SU-DHL-6 (cell line): ENCODE data around the gene PXMP4.

Source experiments
- H2AFZ ChIP-seq: fragments of 200-600 bp; sonication (generic); 2 replicates; pipeline ENCODE4 v1.6.1; 2014; ENCODE audit warnings: low read depth, mild to moderate bottlenecking, moderate library complexity, mixed read lengths, antibody characterized with exemption, low read length; ENCODE audit not compliant: severe bottlenecking
- H3F3A ChIP-seq: fragments of 200-600 bp; shearing (Covaris generic); 2 replicates; pipeline ENCODE4 v1.6.0; 2016; ENCODE audit warnings: antibody characterized with exemption, mild to moderate bottlenecking; ENCODE audit not compliant: insufficient read depth
- H3K27ac ChIP-seq: fragments of 200-600 bp; sonication (generic); 2 replicates; pipeline ENCODE4 v1.5.1; 2016; ENCODE audit warnings: low read depth, mild to moderate bottlenecking, low read length, moderate library complexity, mixed read lengths
- H3K27me3 ChIP-seq: fragments of 200-600 bp; sonication (generic), shearing (Covaris generic); 2 replicates; pipeline ENCODE4 v1.6.0; 2014; ENCODE audit warnings: mild to moderate bottlenecking, low read length
- H3K36me3 ChIP-seq: fragments of 200-600 bp; sonication (generic); 2 replicates; pipeline ENCODE4 v1.6.1; 2014; ENCODE audit warnings: mild to moderate bottlenecking, low read length, mixed read lengths
- H3K4me2 ChIP-seq: fragments of 300-600, 200-600 bp; shearing (Covaris generic), sonication (generic); 2 replicates; pipeline ENCODE4 v1.6.0; 2014; ENCODE audit warnings: low read length, low read depth, mild to moderate bottlenecking; ENCODE audit not compliant: poor library complexity, severe bottlenecking
- H3K4me3 ChIP-seq: fragments of 200-600 bp; sonication (generic); 2 replicates; pipeline ENCODE4 v1.5.1; 2014; ENCODE audit warnings: antibody characterized with exemption, low read length, mild to moderate bottlenecking, mixed read lengths; ENCODE audit not compliant: insufficient read depth, poor library complexity, severe bottlenecking
- H3K79me2 ChIP-seq: fragments of 200-600 bp; sonication (generic); 2 replicates; pipeline ENCODE4 v1.6.1; 2014; ENCODE audit warnings: mild to moderate bottlenecking, low read length, moderate library complexity; ENCODE audit not compliant: insufficient read depth
- H3K9ac ChIP-seq: fragments of 200-600 bp; sonication (generic); 2 replicates; pipeline ENCODE4 v1.7.0; 2014; ENCODE audit warnings: mild to moderate bottlenecking, low read length
- H3K9me2 ChIP-seq: fragments of 200-600 bp; sonication (generic); replicated peaks from 2 replicates; pipeline ENCODE4 v1.6.1; 2014; ENCODE audit warnings: low read length; ENCODE audit not compliant: insufficient read depth
- H3K9me3 ChIP-seq: fragments of 200-600 bp; sonication (generic); 2 replicates; pipeline ENCODE4 v1.6.1; 2014; ENCODE audit warnings: low read length, mixed read lengths; ENCODE audit not compliant: insufficient read depth
- H4K20me1 ChIP-seq: fragments of 200-600 bp; sonication (generic); 2 replicates; pipeline ENCODE4 v1.6.1; 2014; ENCODE audit warnings: low read depth, mild to moderate bottlenecking, antibody characterized with exemption, low read length, moderate library complexity, mixed read lengths
- CTCF ChIP-seq: fragments of 200-600 bp; sonication (generic); IDR thresholded peaks from one replicate; pipeline ENCODE4 v1.5.1; 2017; ENCODE audit warnings: antibody characterized with exemption, mild to moderate bottlenecking, low read length, moderate library complexity; ENCODE audit not compliant: insufficient read depth, poor library complexity, severe bottlenecking
- EZH2phosphoT487 ChIP-seq: fragments of 200-600 bp; sonication (generic), shearing (Covaris generic); conservative IDR thresholded peaks from 2 replicates; pipeline ENCODE4 v1.6.1; 2018; ENCODE audit warnings: mild to moderate bottlenecking, antibody characterized with exemption, low read length, moderate library complexity, mixed read lengths

The PXMP4 gene

GRCh38 chr20:33746325-33746998 lies 26.4 kb upstream of the PXMP4 start:
- Histone ChIP-seq H3K36me3 (no peaks in the 10 kb centered on the region), H3K27ac (no peak overlapping the region), H2AFZ (no peak overlapping the region), H3K4me2 (no peak overlapping the region), H4K20me1 (no peaks in the 10 kb centered on the region), H3K27me3 (no peaks in the 10 kb centered on the region), H3F3A (no peaks in the 10 kb centered on the region), H3K4me3 (no peak overlapping the region), H3K9me3 (no peaks in the 10 kb centered on the region), H3K79me2 (no peaks in the 10 kb centered on the region), H3K9me2 (no peaks in the 10 kb centered on the region), H3K9ac (no peak overlapping the region)
- TF ChIP-seq CTCF, result no peak
- TF ChIP-seq EZH2phosphoT487, result no peak

- no peaks in the 10 kb centered on the region for H3K9me3 ChIP-seq
- H3K9ac ChIP-seq, result no peak overlapping the region
- no peak overlapping the region for H3K4me2 ChIP-seq
- no peaks in the 10 kb centered on the region for H4K20me1 ChIP-seq
- H3K36me3 ChIP-seq, result no peaks in the 10 kb centered on the region
- no peaks in the 10 kb centered on the region for H3F3A ChIP-seq
- no peak overlapping the region for H2AFZ ChIP-seq
- no peaks in the 10 kb centered on the region for H3K9me2 ChIP-seq
- H3K79me2 ChIP-seq, result no peaks in the 10 kb centered on the region
- no peaks in the 10 kb centered on the region for H3K27me3 ChIP-seq
- no peak for TF ChIP-seq CTCF
- no peak for TF ChIP-seq EZH2phosphoT487
- H3K4me3 ChIP-seq, result no peak overlapping the region
- no peak overlapping the region for H3K27ac ChIP-seq
Measured at GRCh38 chr20:33744773-33745385, 24.8 kb upstream of the PXMP4 start.

- Histone ChIP-seq H3K27me3 (no peaks in the 10 kb centered on the region), H3K4me2 (no peak overlapping the region), H3K9me2 (no peaks in the 10 kb centered on the region), H3F3A (no peaks in the 10 kb centered on the region), H3K9ac (no peak overlapping the region), H3K79me2 (no peaks in the 10 kb centered on the region), H3K9me3 (no peaks in the 10 kb centered on the region), H3K4me3 (no peak overlapping the region), H3K36me3 (no peaks in the 10 kb centered on the region), H2AFZ (no peak overlapping the region), H4K20me1 (no peaks in the 10 kb centered on the region), H3K27ac (no peak overlapping the region)
- no peak for TF ChIP-seq EZH2phosphoT487
- TF ChIP-seq CTCF, result no peak
Measured at GRCh38 chr20:33744181-33744580, 24.1 kb upstream of the PXMP4 start.
